HCT116 (cell line): Measurements from ENCODE around the gene RFPL1. TPM values are rescaled to one million over a fixed set of nuclear protein-coding genes. Genes with fewer than 3 reads are reported as not detected.

Experiments
- ATAC-seq: fragments of 200-7000 bp; cut with Tn5 transposase; 2 replicates; pipeline ENCODE4 v1.9.1; 2020; ENCODE audit warnings: mild to moderate bottlenecking, moderate library complexity
- BruUV-seq: library from RNA; stranded (reverse); fragments of 400-500 nt; replicated peaks from 2 replicates; lab custom pipeline; 2021; lab: Mats Ljungman, UMichigan
- CTCF ChIA-PET: fragments of 300-600 bp; sonication (Branson Sonifier 250); formaldehyde crosslinking; loops from one replicate; lab custom pipeline; 2021; ENCODE audit warnings: antibody characterized with exemption; lab: Charles Lee
- POLR2A ChIA-PET: fragments of 300-600, 350-600 bp; sonication (Branson Sonifier 250); formaldehyde crosslinking; loops from one replicate; lab custom pipeline; 2021; ENCODE audit warnings: antibody characterized with exemption; lab: Charles Lee
- RAD21 ChIA-PET, 2 experiments: fragments of 300-600 bp; sonication (Branson Sonifier 250); formaldehyde crosslinking; loops; one replicate each; lab custom pipeline; 2023; ENCODE audit warnings: low total read pairs in 2 of 2; ENCODE audit not compliant: uncharacterized antibody in 2 of 2, unreplicated experiment in 2 of 2, low non-redundant PET in 1 of 2; lab: Charles Lee
- DNase-seq: peaks from one replicate; pipeline ENCODE4 v3.0.0-alpha.2; 2010; ENCODE audit warnings: low read depth, low spot score
- H2AFZ ChIP-seq: fragments of 200-600 bp; shearing (Covaris generic), sonication (generic); 2 replicates; pipeline ENCODE4 v1.6.1; 2017; ENCODE audit warnings: low read depth, mixed run types, mixed read lengths, antibody characterized with exemption, low read length; ENCODE audit not compliant: poor library complexity, severe bottlenecking
- H3K27ac ChIP-seq: 2 replicates; pipeline ENCODE4 v1.5.1; 2012; ENCODE audit warnings: low read depth, low read length
- H3K27me3 ChIP-seq: fragments of 200-600 bp; sonication (generic); 2 replicates; pipeline ENCODE4 v1.6.1; 2016; ENCODE audit warnings: mixed run types, low read length, mixed read lengths; ENCODE audit not compliant: insufficient read depth
- H3K36me3 ChIP-seq, 2 experiments: fragments of 200-500 bp in 1 of 2; fragments of 200-600 bp in 1 of 2; sonication (Bioruptor generic) in 1 of 2; sonication (generic) in 1 of 2; 2 replicates each; pipeline versions ENCODE4 v1.5.1 to v1.6.1; 2014 to 2016; ENCODE audit warnings: low read length in 2 of 2, inconsistent platforms in 1 of 2, mixed read lengths in 1 of 2, mixed run types in 1 of 2; ENCODE audit not compliant: insufficient read depth in 2 of 2, control insufficient read depth in 1 of 2
- H3K4me1 ChIP-seq, 2 experiments: fragments of 200-600 bp in 1 of 2; sonication (generic) in 1 of 2; 2 replicates each; pipeline versions ENCODE4 v1.5.1 to v1.6.1; 2012 to 2017; ENCODE audit warnings: low read length in 2 of 2, inconsistent platforms in 1 of 2, mild to moderate bottlenecking in 1 of 2, mixed read lengths in 1 of 2, mixed run types in 1 of 2, moderate library complexity in 1 of 2; ENCODE audit not compliant: insufficient read depth in 2 of 2, control insufficient read depth in 1 of 2
- H3K4me2 ChIP-seq: fragments of 200-600 bp; sonication (generic); 2 replicates; pipeline ENCODE4 v1.6.1; 2017; ENCODE audit warnings: mixed run types, low read length, mixed read lengths
- H3K4me3 ChIP-seq, 2 experiments: fragments of 200-600 bp in 1 of 2; sonication (generic) in 1 of 2; replicated peaks in 1 of 2; 2 replicates each; pipeline ENCODE4 v1.5.1; 2011 to 2016; ENCODE audit warnings: low read length in 2 of 2, control low read depth in 1 of 2, low read depth in 1 of 2, mild to moderate bottlenecking in 1 of 2, mixed read lengths in 1 of 2, mixed run types in 1 of 2
- H3K79me2 ChIP-seq: fragments of 200-600 bp; sonication (generic); 2 replicates; pipeline ENCODE4 v1.6.1; 2017; ENCODE audit warnings: mild to moderate bottlenecking, mixed run types, low read length, moderate library complexity, mixed read lengths; ENCODE audit not compliant: insufficient read depth
- H3K9ac ChIP-seq: fragments of 200-600 bp; sonication (generic); 2 replicates; pipeline ENCODE4 v1.6.1; 2016; ENCODE audit warnings: low read length, mixed read lengths
- H3K9me2 ChIP-seq: fragments of 200-600 bp; sonication (generic), shearing (Covaris generic); 2 replicates; pipeline ENCODE4 v1.6.1; 2017; ENCODE audit warnings: mixed run types, mild to moderate bottlenecking, moderate library complexity; ENCODE audit not compliant: insufficient read depth
- H3K9me3 ChIP-seq, 2 experiments: fragments of 200-500 bp in 1 of 2; fragments of 200-600 bp in 1 of 2; sonication (Bioruptor generic) in 1 of 2; sonication (generic) in 1 of 2; 2 replicates each; pipeline ENCODE4 v1.6.1; 2014 to 2017; ENCODE audit warnings: low read length in 2 of 2, mixed read lengths in 2 of 2, inconsistent platforms in 1 of 2, low read depth in 1 of 2, mild to moderate bottlenecking in 1 of 2, mixed run types in 1 of 2, moderate library complexity in 1 of 2; ENCODE audit not compliant: control insufficient read depth in 1 of 2, insufficient read depth in 1 of 2
- H4K20me1 ChIP-seq: fragments of 200-600 bp; sonication (generic), shearing (Covaris generic); 2 replicates; pipeline ENCODE4 v1.6.1; 2017; ENCODE audit warnings: mixed run types, mild to moderate bottlenecking, moderate library complexity; ENCODE audit not compliant: insufficient read depth
- ATF3 ChIP-seq: IDR thresholded peaks from 2 replicates; pipeline ENCODE4 v1.6.1; 2012
- CEBPB ChIP-seq: IDR thresholded peaks from 2 replicates; pipeline ENCODE4 v1.6.1; 2012; ENCODE audit warnings: low read depth
- EGR1 ChIP-seq: IDR thresholded peaks from 2 replicates; pipeline ENCODE4 v1.6.1; 2012; ENCODE audit warnings: low read depth
- JUND ChIP-seq: IDR thresholded peaks from 2 replicates; pipeline ENCODE4 v1.6.1; 2012
- RAD21 ChIP-seq: IDR thresholded peaks from 2 replicates; pipeline ENCODE4 v1.6.1; 2012; ENCODE audit warnings: low read depth, mild to moderate bottlenecking
- SIN3A ChIP-seq: IDR thresholded peaks from 2 replicates; pipeline ENCODE4 v1.6.1; 2012; ENCODE audit warnings: low read depth
- SRF ChIP-seq: IDR thresholded peaks from 2 replicates; pipeline ENCODE4 v1.6.1; 2012; ENCODE audit warnings: low read depth
- ZBTB33 ChIP-seq: IDR thresholded peaks from 2 replicates; pipeline ENCODE4 v1.6.1; 2011; ENCODE audit warnings: mild to moderate bottlenecking, low read length, moderate library complexity; ENCODE audit not compliant: insufficient replicate concordance; ENCODE audit errors: extremely low read depth
- ZFX ChIP-seq: fragments of 450-650 bp; IDR thresholded peaks from 2 replicates; pipeline ENCODE4 v1.6.1; 2017
- ZNF274 ChIP-seq: fragments of 200-500 bp; sonication (Bioruptor generic); IDR thresholded peaks from 2 replicates; pipeline ENCODE4 v1.6.1; 2014; ENCODE audit warnings: mild to moderate bottlenecking, low read depth, low read length, inconsistent platforms
- intact Hi-C: fragments of 100-400 bp; cut with micrococcal nuclease; formaldehyde crosslinking; loops from 2 replicates; pipeline ENCODE4 v1.10.0; 2022
- total RNA-seq: library from RNA; stranded (reverse); gene quantifications from one replicate; pipeline ENCODE4 v1.2.1, GENCODE V29; 2021; ENCODE audit not compliant: unreplicated experiment

The RFPL1 gene
- total RNA-seq, 1 experiment from 2014 or later: not detected

GRCh38 chr22:29450222-29450621 is 11.8 kb downstream of the RFPL1 start:
- Histone ChIP-seq H2AFZ (no peak overlapping the region), H3K79me2 (no peaks in the 10 kb centered on the region), H3K27me3 (no peaks in the 10 kb centered on the region), H3K9me3 (no peaks in the 10 kb centered on the region), H3K4me3 (no peak overlapping the region), H3K27ac (no peak overlapping the region), H3K4me2 (no peak overlapping the region), H3K9me2 (no peaks in the 10 kb centered on the region), H3K9ac (no peak overlapping the region), H3K4me1 (no peaks in the 10 kb centered on the region), H4K20me1 (no peaks in the 10 kb centered on the region), H3K36me3 (no peaks in the 10 kb centered on the region)
- BruUV-seq: no TSS peak
- intact Hi-C loops: no loop called here
- ATAC-seq: no peak
- RAD21 ChIA-PET: no interaction called here
- TF ChIP-seq ZBTB33 (no peak), CEBPB (no peak), SRF (no peak), EGR1 (no peak), SIN3A (no peak), ZFX (no peak), JUND (no peak), ATF3 (no peak), RAD21 (no peak)
- no peak for DNase-seq
- POLR2A ChIA-PET: no interaction called here
- CTCF ChIA-PET: no interaction called here

- intact Hi-C loops: no loop called here
- Histone ChIP-seq H3K4me1 (no peaks in the 10 kb centered on the region), H3K4me2 (no peak overlapping the region), H3K9me2 (no peaks in the 10 kb centered on the region), H3K27ac (no peak overlapping the region), H3K4me3 (no peak overlapping the region), H3K36me3 (no peaks in the 10 kb centered on the region), H3K79me2 (no peaks in the 10 kb centered on the region), H3K27me3 (no peaks in the 10 kb centered on the region), H3K9ac (no peak overlapping the region), H2AFZ (no peak overlapping the region), H4K20me1 (no peaks in the 10 kb centered on the region), H3K9me3 (no peaks in the 10 kb centered on the region)
- ChIA-PET POLR2A (no interaction called here), RAD21 (interaction anchor here in 1 of 2 experiments (0.7 kb wide), 2 partner anchors 9 to 576 kb away, joined by 3 to 5 read pairs; no protein-coding TSS in a partner anchor), CTCF (no interaction called here)
- no peak for ATAC-seq
- BruUV-seq: no TSS peak
- no peak for DNase-seq
- TF ChIP-seq ATF3 (no peak), ZNF274 (no peak)
Measured at GRCh38 chr22:29451863-29452262, 13.5 kb downstream of the RFPL1 start.
